Measurements from ENCODE around the gene SLC30A7. TPM values are rescaled to one million over a fixed set of nuclear protein-coding genes. Genes with fewer than 3 reads are reported as not detected.

Gene SLC30A7
- total and polyA plus RNA-seq, 2 of the 13 experiments (the other 11 are each of a cell fraction or from before 2014, with no cell fraction given), result 8.3 to 40.8 TPM

DNA sequence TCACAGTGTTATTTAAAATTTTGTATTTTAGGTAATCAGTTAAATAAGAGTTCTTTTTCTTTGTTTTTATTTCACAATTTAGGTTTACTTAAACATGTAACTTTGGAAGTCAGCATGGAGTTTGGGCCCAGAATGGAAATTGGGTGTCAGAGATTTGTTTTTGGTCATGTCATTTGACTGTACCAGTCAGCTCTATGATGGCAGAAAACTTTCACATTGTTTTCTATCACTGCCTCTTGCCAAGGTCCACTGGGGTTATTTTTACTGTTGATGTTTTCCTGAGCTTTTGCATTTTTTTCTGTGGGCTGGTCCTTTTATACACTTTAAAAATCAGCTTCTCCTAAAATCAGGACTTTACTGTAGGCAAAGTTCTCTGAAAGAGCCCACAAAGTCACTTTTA is 54.4 kb downstream of the SLC30A7 start (continued):
- TF ChIP-seq, protein P1, sequence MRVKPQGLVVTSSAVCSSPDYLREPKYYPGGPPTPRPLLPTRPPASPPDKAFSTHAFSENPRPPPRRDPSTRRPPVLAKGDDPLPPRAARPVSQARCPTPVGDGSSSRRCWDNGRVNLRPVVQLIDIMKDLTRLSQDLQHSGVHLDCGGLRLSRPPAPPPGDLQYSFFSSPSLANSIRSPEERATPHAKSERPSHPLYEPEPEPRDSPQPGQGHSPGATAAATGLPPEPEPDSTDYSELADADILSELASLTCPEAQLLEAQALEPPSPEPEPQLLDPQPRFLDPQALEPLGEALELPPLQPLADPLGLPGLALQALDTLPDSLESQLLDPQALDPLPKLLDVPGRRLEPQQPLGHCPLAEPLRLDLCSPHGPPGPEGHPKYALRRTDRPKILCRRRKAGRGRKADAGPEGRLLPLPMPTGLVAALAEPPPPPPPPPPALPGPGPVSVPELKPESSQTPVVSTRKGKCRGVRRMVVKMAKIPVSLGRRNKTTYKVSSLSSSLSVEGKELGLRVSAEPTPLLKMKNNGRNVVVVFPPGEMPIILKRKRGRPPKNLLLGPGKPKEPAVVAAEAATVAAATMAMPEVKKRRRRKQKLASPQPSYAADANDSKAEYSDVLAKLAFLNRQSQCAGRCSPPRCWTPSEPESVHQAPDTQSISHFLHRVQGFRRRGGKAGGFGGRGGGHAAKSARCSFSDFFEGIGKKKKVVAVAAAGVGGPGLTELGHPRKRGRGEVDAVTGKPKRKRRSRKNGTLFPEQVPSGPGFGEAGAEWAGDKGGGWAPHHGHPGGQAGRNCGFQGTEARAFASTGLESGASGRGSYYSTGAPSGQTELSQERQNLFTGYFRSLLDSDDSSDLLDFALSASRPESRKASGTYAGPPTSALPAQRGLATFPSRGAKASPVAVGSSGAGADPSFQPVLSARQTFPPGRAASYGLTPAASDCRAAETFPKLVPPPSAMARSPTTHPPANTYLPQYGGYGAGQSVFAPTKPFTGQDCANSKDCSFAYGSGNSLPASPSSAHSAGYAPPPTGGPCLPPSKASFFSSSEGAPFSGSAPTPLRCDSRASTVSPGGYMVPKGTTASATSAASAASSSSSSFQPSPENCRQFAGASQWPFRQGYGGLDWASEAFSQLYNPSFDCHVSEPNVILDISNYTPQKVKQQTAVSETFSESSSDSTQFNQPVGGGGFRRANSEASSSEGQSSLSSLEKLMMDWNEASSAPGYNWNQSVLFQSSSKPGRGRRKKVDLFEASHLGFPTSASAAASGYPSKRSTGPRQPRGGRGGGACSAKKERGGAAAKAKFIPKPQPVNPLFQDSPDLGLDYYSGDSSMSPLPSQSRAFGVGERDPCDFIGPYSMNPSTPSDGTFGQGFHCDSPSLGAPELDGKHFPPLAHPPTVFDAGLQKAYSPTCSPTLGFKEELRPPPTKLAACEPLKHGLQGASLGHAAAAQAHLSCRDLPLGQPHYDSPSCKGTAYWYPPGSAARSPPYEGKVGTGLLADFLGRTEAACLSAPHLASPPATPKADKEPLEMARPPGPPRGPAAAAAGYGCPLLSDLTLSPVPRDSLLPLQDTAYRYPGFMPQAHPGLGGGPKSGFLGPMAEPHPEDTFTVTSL (CRISPR knock-in tag; IDR thresholded peaks at IDR 0.05; ENCODE audit: borderline replicate concordance), result no peak
- TF ChIP-seq ZNF570 (CRISPR knock-in tag; IDR thresholded peaks at IDR 0.05; ENCODE audit: borderline replicate concordance) (no peak), ZNF530 (CRISPR knock-in tag; IDR thresholded peaks at IDR 0.05; ENCODE audit: low read depth) (no peak), ZNF232 (CRISPR knock-in tag; IDR thresholded peaks at IDR 0.05; ENCODE audit: borderline replicate concordance) (no peak), ZNF44 (CRISPR knock-in tag; IDR thresholded peaks at IDR 0.05) (no peak), NFYB (CRISPR knock-in tag; IDR thresholded peaks at IDR 0.05) (no peak), ISL2 (CRISPR knock-in tag; IDR thresholded peaks at IDR 0.05) (no peak)
- TF ChIP-seq, protein P2, sequence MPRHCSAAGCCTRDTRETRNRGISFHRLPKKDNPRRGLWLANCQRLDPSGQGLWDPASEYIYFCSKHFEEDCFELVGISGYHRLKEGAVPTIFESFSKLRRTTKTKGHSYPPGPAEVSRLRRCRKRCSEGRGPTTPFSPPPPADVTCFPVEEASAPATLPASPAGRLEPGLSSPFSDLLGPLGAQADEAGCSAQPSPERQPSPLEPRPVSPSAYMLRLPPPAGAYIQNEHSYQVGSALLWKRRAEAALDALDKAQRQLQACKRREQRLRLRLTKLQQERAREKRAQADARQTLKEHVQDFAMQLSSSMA (CRISPR knock-in tag; IDR thresholded peaks at IDR 0.05), result no peak
